Measurements from ENCODE around the gene CLECL1.
A peak's percentile ranks its signal among the peaks of the same experiment; 100 is the strongest.

The CLECL1 gene

DNA sequence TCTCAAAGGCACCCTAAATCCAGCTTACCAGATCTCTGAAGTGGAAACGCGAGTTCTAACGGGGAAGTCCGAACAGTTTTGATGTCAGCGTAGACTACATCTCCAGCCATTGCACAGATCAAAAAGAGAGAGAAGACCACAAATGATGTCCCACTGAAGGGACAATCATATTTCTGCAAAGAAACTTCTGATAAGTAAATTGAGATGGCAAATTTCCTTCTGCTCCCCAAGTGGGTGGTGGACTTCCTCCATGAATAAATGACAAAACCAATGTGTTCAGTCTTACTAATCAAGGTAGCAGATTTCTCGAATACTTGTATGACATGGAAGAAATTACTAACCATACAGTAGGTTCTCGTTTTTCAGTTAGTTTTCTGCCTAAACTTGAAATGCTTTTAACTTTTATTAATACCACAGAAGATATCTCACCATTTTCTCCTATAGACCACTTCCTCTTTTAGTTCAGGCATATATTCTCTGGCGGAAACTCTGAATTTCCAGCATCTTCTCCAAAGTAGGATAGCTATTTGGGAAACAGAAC, at the start of gene CLECL1:
CLECL1 (minus strand) TSS at position 177 of the 541 bp plus-strand sequence.
- DNase-seq, result no peak

DNA sequence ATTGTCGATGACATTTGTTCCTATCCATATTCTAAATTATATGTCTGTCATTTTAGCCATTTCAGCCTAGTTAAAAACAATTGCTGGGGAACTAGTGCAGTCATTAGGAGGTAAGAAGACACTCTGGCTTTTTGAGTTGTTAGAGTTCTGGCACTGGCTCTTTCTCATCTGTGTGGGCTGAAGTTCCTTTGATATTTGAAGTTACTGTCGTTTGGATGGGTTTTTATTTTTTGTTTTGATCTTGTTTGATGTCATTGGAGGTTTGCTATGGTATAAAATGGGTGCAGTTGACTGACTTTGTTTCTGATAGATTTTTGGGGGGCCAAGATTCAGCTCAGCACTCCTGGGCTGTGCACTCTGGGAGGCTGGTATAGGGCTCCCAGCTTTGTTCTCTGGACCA, 48.5 kb upstream of the CLECL1 start:
- no peak for DNase-seq

- DNase-seq, result no peak
Measured at GRCh38 chr12:9779209-9779608, 46.3 kb upstream of the CLECL1 start.

DNA sequence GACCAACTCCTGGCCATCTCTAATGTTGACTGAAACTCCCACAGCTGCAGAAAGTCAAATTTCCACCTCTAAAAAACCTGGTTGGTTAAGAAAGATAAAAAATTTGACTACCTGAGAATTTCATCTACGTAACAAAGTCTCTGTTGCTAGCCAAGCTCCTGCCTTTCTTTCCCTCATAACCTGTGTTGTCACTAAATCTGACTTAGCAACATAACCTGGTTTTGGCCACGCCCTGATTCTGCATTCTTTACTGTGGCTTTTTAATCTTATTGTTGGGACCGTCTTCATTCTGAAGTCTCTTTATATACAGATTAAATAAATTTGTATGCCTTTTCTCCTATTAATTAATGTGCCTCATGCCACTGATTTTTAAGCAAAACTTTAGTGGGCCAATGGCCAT, 43.9 kb upstream of the CLECL1 start:
- DNase-seq, result no peak

GRCh38 chr12:9773216-9773877, 40.5 kb upstream of the CLECL1 start:
- DNase-seq, result peak; percentile 44

DNA sequence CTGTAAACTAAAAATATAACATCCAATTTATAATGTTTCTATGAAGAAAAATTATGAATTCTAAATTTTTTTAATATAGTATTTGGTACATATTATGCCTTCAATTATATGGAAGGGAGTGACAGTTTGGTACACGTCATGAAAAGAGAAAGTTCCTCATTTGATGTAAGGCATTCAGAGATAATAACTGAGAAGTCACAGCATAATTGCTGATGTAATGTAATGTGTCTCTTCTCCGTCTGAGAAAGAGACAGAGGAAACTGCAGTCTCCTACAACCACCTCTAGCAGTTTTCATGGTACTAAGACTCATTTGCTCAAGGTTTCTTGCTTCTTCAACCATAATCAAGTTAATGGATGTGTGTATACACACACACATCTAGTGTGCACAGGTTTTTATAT, 30.1 kb upstream of the CLECL1 start:
- no peak for DNase-seq

DNA sequence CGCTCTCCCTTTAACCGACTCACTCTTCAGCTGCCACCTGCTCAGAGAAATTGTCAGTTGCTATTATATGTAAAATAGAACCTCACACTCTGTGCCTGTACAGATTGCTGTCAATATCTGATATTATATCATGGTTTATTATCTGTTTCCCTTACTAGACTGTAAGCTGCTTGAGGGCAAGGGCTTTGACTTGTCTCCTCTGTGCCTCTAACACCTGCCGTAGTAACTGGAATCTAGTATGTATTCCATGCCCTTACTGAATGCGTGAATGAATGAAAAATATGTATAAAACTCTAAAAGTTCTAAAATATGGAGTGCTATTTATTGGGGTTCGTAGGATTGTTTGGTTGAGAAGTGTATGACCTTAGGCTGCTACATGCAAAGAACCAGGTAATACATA, 29.5 kb upstream of the CLECL1 start:
- no peak for DNase-seq

GRCh38 chr12:9761419-9761781, 28.5 kb upstream of the CLECL1 start:
- DNase-seq, result no peak

GRCh38 chr12:9760699-9761418, 28.0 kb upstream of the CLECL1 start, which contains the start of gene CD69:
CD69 (minus strand) TSS chr12:9760901; CDS start chr12:9760820, 81 bp downstream.
- no peak for DNase-seq

- no peak for DNase-seq
Measured at GRCh38 chr12:9760120-9760519, 27.2 kb upstream of the CLECL1 start.

DNA sequence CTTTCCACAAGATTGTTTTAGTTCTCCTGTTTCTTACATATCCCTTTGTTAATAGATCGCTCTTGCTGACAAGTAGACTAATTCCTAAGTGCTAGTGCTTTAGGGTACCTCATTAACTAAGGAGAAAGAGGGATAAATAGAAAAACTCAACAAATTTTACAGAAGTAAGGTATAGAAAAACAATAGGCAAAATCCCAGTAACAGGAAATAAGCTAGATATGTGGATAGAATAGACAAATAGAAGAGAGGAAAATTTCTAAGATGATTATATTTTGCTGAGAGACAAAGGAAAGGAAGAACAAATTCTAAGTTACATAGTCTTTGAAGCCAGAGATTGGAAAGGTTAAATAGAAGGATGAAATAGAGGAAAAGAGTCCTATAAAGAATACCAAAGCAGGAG, 26.8 kb upstream of the CLECL1 start:
- no peak for DNase-seq

DNA sequence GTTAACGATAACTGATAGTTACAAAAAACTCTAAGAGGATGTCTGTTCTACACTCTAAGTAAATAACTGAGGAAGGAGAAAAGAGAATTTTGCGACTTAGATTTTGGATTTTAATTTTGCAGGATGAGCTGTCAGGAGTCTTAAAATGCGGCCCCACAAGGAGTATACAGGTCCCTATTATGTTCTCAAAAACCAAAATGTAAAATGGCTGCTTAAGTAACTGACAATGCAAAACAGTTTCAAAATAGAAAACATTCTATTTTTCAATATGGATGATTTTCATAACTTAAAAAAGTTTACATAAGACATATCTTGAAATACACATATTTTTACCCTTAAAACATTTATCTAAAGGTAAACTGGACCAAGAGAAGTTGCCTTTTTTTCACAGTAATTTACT, 25.2 kb upstream of the CLECL1 start:
- DNase-seq, result no peak

GRCh38 chr12:9757433-9758025, 24.6 kb upstream of the CLECL1 start:
- no peak for DNase-seq

- DNase-seq, result no peak
Measured at GRCh38 chr12:9756706-9757105, 23.8 kb upstream of the CLECL1 start.

DNA sequence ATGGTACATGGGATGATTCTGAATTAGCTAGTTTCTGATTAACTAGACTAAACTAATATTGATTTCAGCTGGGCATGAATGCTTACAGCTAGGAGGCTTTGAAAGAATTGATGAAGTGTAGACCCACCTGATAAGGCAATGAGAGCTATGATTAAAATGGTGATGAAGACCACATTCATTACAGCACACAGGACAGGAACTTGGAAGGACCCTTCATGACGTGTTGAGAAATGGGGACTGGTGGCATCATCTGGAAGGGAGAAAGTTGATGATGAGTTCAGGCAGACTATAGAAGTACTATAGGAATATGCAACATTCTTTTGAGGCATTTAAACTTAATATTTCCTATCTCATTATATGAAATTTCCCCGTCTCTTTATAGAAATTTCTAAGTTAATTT, 23.3 kb upstream of the CLECL1 start:
- no peak for DNase-seq

DNA sequence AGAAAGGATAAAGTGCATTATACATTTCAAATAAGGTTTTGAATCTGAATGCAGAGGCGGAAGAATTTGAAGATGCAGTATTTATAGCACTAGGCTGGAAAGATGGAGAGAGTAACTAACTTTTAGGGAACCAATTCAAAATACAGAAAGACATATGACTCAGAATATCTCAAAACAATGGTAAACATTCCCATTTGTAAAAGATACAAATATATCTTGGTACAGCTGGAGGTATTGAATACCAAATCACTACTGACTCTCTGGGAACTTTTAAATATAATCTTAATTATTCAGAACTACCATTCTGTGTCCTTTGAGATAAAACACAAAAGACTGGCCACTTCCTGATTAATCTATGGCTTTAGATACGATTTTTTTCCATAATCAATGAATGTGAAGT, 22.7 kb upstream of the CLECL1 start:
- DNase-seq, result no peak

DNA sequence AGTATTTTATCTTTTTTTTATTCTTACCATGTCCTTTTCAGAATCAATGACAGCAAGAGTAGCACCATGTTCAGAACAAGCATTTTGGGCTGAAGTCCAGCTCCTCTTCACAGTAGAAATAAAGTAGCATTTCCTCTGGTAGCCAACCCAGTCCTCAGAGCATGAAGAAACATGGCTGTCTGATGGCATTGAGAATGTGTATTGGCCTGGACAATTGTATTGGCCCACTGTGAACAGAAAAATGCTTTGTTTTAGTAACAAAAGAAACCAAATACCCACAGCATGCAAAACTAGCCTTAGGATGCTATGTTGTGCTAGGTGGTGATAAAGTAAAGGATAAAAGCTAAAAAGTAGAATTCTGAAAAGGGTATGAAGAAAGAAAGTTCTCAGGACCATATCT, 22.1 kb upstream of the CLECL1 start:
- DNase-seq, result no peak

DNA sequence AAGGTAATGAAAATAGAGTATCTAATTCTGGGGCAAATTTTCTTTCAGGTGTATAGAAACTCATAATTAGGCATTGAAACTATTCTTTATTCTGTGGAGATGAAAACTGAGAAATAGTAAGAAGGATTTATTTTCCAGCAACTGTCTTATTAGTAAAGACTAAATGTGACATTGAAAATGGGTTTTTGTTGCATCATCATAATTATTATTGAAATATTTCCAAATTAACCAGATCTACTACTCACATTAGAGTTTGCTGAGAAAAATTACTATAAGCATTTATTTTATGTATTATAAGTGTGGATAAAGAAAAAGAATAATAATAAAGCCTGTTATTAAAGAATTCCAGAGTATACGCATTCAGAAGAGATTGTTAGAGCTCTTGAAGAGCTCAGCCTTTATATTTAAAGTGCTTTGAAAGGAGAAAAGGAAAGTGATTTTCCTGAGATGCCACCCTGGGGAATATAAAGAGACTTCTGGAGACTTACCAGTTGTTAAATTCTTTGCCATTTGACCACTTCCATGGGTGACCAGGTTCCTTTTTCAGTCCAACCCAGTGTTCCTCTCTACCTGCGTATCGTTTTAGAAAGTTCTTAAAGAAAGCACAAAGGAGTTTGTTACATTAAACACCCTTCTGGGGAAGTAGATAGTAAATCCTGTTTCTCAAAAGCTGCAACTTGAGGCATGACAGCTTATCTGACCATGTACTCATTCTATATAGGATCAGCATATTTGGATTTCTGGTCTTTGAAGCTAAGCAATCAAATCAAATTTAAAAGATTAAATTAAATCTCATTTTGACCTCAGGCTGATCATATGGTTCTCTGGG, 21.4 kb upstream of the CLECL1 start:
- DNase-seq, result no peak

DNA sequence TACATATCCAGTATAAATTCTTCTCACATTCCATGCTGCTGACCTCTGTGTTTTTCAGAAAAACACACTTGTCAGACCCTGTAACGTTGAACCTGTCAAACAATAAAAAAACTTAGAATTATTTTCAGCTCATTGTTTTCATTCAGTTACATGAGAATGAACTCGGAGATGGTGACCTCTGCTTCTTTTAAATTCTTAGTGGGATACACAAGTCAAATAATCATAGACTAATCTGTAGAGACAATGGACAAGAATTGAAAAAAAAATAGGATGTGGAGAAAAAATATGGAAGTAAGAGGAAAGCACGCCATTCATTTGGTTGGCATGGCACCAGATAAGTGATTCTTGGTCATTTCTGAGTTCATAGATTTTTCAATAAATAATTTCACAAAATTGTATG, 20.6 kb upstream of the CLECL1 start:
- DNase-seq, result no peak

DNA sequence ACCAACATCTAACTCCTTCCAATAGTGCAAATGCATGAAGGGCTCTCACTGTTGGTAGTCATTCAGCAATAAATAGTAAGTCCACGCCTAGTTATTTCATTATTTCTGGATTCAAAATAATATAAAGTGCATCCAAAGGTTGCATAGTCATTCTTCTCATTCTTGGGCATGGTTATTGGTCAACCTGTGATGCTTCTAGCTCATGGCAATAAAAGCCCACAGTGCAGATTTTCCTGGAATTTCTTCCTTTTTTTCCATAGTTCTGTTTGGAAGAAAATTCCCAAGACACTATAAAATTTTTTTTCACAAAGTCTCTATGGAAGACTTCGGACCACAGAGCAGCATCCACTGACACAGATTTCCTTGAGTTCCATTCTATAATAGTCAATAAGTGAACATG, 20.2 kb upstream of the CLECL1 start:
- DNase-seq, result no peak

- DNase-seq, result no peak
Measured at GRCh38 chr12:9752145-9752933, 19.4 kb upstream of the CLECL1 start.
